Sigmoid colon (tissue), 7 donors: ENCODE data around the gene POLR3K. TPM values are rescaled to one million over a fixed set of nuclear protein-coding genes. Genes with fewer than 3 reads are reported as not detected.

ENCODE experiments used
- DNase-seq: peaks from one replicate; pipeline ENCODE4 v3.0.0-alpha.2; 2019
- H3K27ac ChIP-seq, 4 donors: fragments of 200-600 bp; sonication (generic); one replicate each; pipeline ENCODE4 v1.5.1; 2016 to 2019; ENCODE audit warnings: mild to moderate bottlenecking in 1 of 4
- H3K27me3 ChIP-seq, 3 donors: fragments of 200-600 bp; sonication (generic); one replicate each; pipeline ENCODE4 v1.5.1; 2019; ENCODE audit warnings: mild to moderate bottlenecking in 1 of 3
- H3K36me3 ChIP-seq, 4 donors: fragments of 200-600 bp; sonication (generic); one replicate each; pipeline ENCODE4 v1.5.1; 2016 to 2019
- H3K4me1 ChIP-seq, 4 donors: fragments of 200-600 bp; sonication (generic); one replicate each; pipeline ENCODE4 v1.5.1; 2017 to 2019
- H3K4me3 ChIP-seq, 4 donors: fragments of 200-600 bp; sonication (generic); one replicate each; pipeline ENCODE4 v1.5.1; 2017 to 2019; ENCODE audit warnings: mild to moderate bottlenecking in 2 of 4, moderate library complexity in 1 of 4
- H3K9me3 ChIP-seq, 4 donors: fragments of 200-600 bp in 3 of 4; sonication (generic) in 3 of 4; one replicate each; pipeline versions ENCODE4 v1.5.1 to v1.6.1; 2013 to 2019
- CTCF ChIP-seq, 4 experiments: fragments of 450-650 bp in 3 of 4; fragments of 200-600 bp in 1 of 4; IDR thresholded peaks; one replicate each; pipeline ENCODE4 v1.5.1; 2016 to 2019; ENCODE audit warnings: antibody characterized with exemption in 4 of 4, mild to moderate bottlenecking in 3 of 4, moderate library complexity in 2 of 4
- EP300 ChIP-seq, 4 donors: sonication (generic); formaldehyde crosslinking; IDR thresholded peaks; one replicate each; pipeline ENCODE4 v1.6.1; 2017; ENCODE audit warnings: antibody characterized with exemption in 4 of 4
- POLR2A ChIP-seq, 2 donors: fragments of 450-650 bp; IDR thresholded peaks; one replicate each; pipeline ENCODE4 v1.6.1; 2016; ENCODE audit warnings: antibody characterized with exemption in 2 of 2, mild to moderate bottlenecking in 2 of 2, moderate library complexity in 2 of 2
- POLR2AphosphoS5 ChIP-seq, 4 donors: sonication (generic); formaldehyde crosslinking; IDR thresholded peaks; one replicate each; pipeline ENCODE4 v1.6.1; 2017; ENCODE audit warnings: antibody characterized with exemption in 4 of 4
- WGBS, 2 donors: extraction: QIAGEN DNeasy Blood & Tissue Kit; methylation state at CpG; one replicate each; pipeline ENCODE4 v1.1.7; 2013; 5-methylcytosine and 5-hydroxymethylcytosine counted together
- intact Hi-C: fragments of 100-400 bp; cut with DNase I; formaldehyde crosslinking; loops from one replicate; pipeline ENCODE4 v1.15.1; 2023
- polyA plus RNA-seq, 3 donors: library from polyadenylated mRNA; stranded (reverse); fragments of 200-250 nt; gene quantifications; one replicate each; pipeline ENCODE4 v1.2.3, GENCODE V29; 2013
- total RNA-seq, 4 donors: library from RNA; depleted of rRNA; stranded (reverse); fragments of >200 nt; gene quantifications; one replicate each; pipeline ENCODE4 v1.1.0, GENCODE V29; 2016
- donor health status: healthy with polysubstance abuse.
- donor health status: Bipolar disorder and iron deficiency.
- donor health status: healthy.

POLR3K gene
- total and polyA plus RNA-seq, 7 donors = 1.7 to 22.1 (median 6.4) TPM

GRCh38 chr16:64914-65255, 11.5 kb upstream of the POLR3K start:
- no peak for DNase-seq
- Histone ChIP-seq H3K4me3 (no peak overlapping the region), H3K27ac (no peak overlapping the region), H3K4me1 (peaks cover 0 to 42% (median 32%) of the 10 kb centered on the region in 4 donors), H3K36me3 (peaks cover 16 to 49% (median 38%) of the 10 kb centered on the region in 4 donors), H3K9me3 (no peaks in the 10 kb centered on the region), H3K27me3 (no peaks in the 10 kb centered on the region)
- TF ChIP-seq CTCF (IDR thresholded peaks at IDR 0.05) = no peak
- TF ChIP-seq EP300 (IDR thresholded peaks at IDR 0.05) = no peak
- no peak for TF ChIP-seq POLR2AphosphoS5 (IDR thresholded peaks at IDR 0.05)
- TF ChIP-seq POLR2A (IDR thresholded peaks at IDR 0.05) = no peak
- intact Hi-C loops = loop anchor here (1.0 kb wide), 1 partner anchor 32 kb away; no protein-coding TSS in a partner anchor
- WGBS, 2 donors = 79 to 92% methylated on average over 9 of the region's 9 CpGs

GRCh38 chr16:63998-64913, 10.8 kb upstream of the POLR3K start:
- peak; percentile 55 for DNase-seq
- peaks cover 16 to 55% (median 43%) of the 10 kb centered on the region in 4 donors for H3K36me3 ChIP-seq
- H3K9me3 ChIP-seq = no peaks in the 10 kb centered on the region
- no peak overlapping the region for H3K4me3 ChIP-seq
- no peak overlapping the region for H3K27ac ChIP-seq
- peaks cover 0 to 36% (median 27%) of the 10 kb centered on the region in 4 donors for H3K4me1 ChIP-seq
- H3K27me3 ChIP-seq = no peaks in the 10 kb centered on the region
- WGBS, 2 donors = 91 to 92% methylated on average over 25 of the region's 25 CpGs
- intact Hi-C loops = no loop called here
- no peak for TF ChIP-seq CTCF (IDR thresholded peaks at IDR 0.05)
- no peak for TF ChIP-seq POLR2A (IDR thresholded peaks at IDR 0.05)
- no peak for TF ChIP-seq POLR2AphosphoS5 (IDR thresholded peaks at IDR 0.05)
- TF ChIP-seq EP300 (IDR thresholded peaks at IDR 0.05) = no peak

GRCh38 chr16:63466-63865, 10.1 kb upstream of the POLR3K start:
- H3K36me3 ChIP-seq = peaks cover 16 to 63% (median 50%) of the 10 kb centered on the region in 4 donors
- no peak for TF ChIP-seq POLR2A (IDR thresholded peaks at IDR 0.05)
- TF ChIP-seq EP300 (IDR thresholded peaks at IDR 0.05) = no peak
- TF ChIP-seq POLR2AphosphoS5 (IDR thresholded peaks at IDR 0.05) = no peak
- TF ChIP-seq CTCF (IDR thresholded peaks at IDR 0.05) = no peak
- no peaks in the 10 kb centered on the region for H3K27me3 ChIP-seq
- H3K4me3 ChIP-seq = no peak overlapping the region
- H3K4me1 ChIP-seq = peaks cover 0 to 28% (median 21%) of the 10 kb centered on the region in 4 donors
- 96% methylated on average over 16 of the region's 16 CpGs for WGBS, 2 donors
- DNase-seq = no peak
- no peaks in the 10 kb centered on the region for H3K9me3 ChIP-seq
- intact Hi-C loops = no loop called here
- no peak overlapping the region for H3K27ac ChIP-seq

- Histone ChIP-seq H3K4me3 (no peak overlapping the region), H3K27me3 (no peaks in the 10 kb centered on the region), H3K9me3 (no peaks in the 10 kb centered on the region), H3K27ac (no peak overlapping the region), H3K36me3 (peaks cover 16 to 68% (median 52%) of the 10 kb centered on the region in 4 donors), H3K4me1 (peaks cover 0 to 23% (median 18%) of the 10 kb centered on the region in 4 donors)
- intact Hi-C loops = no loop called here
- WGBS, 2 donors = 96 to 97% methylated on average over 21 of the region's 21 CpGs
- no peak for TF ChIP-seq CTCF (IDR thresholded peaks at IDR 0.05)
- TF ChIP-seq EP300 (IDR thresholded peaks at IDR 0.05) = no peak
- TF ChIP-seq POLR2A (IDR thresholded peaks at IDR 0.05) = no peak
- DNase-seq = no peak
Observed at GRCh38 chr16:62968-63391, 9.6 kb upstream of the POLR3K start.
